ENCODE measurements around the gene HYOU1.

- TF ChIP-seq, protein P1, sequence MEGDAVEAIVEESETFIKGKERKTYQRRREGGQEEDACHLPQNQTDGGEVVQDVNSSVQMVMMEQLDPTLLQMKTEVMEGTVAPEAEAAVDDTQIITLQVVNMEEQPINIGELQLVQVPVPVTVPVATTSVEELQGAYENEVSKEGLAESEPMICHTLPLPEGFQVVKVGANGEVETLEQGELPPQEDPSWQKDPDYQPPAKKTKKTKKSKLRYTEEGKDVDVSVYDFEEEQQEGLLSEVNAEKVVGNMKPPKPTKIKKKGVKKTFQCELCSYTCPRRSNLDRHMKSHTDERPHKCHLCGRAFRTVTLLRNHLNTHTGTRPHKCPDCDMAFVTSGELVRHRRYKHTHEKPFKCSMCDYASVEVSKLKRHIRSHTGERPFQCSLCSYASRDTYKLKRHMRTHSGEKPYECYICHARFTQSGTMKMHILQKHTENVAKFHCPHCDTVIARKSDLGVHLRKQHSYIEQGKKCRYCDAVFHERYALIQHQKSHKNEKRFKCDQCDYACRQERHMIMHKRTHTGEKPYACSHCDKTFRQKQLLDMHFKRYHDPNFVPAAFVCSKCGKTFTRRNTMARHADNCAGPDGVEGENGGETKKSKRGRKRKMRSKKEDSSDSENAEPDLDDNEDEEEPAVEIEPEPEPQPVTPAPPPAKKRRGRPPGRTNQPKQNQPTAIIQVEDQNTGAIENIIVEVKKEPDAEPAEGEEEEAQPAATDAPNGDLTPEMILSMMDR (conservative IDR thresholded peaks at IDR 0.05 in 1 of 2, IDR thresholded peaks at IDR 0.05 in 1 of 2; ENCODE audit: low read depth in 1 of 2, low read length in 2 of 2) = no peak
- TF ChIP-seq EZH2 (IDR thresholded peaks at IDR 0.05; ENCODE audit: low read length, missing control alignments) = no peak
Measured at GRCh38 chr11:119025541-119025940, 31.5 kb downstream of the HYOU1 start.
